HG03565 (cell line): Measurements from ENCODE around the gene SRSF4.

Experiments used
- ATAC-seq: cut with Tn5 transposase; IDR thresholded peaks from one replicate; pipeline ENCODE4 v1.9.1; 2021; ENCODE audit warnings: mild to moderate bottlenecking, moderate library complexity; ENCODE audit not compliant: unreplicated experiment

Gene SRSF4

GRCh38 chr1:29201595-29202051 lies 19.9 kb upstream of the SRSF4 start:
- no peak for ATAC-seq

DNA sequence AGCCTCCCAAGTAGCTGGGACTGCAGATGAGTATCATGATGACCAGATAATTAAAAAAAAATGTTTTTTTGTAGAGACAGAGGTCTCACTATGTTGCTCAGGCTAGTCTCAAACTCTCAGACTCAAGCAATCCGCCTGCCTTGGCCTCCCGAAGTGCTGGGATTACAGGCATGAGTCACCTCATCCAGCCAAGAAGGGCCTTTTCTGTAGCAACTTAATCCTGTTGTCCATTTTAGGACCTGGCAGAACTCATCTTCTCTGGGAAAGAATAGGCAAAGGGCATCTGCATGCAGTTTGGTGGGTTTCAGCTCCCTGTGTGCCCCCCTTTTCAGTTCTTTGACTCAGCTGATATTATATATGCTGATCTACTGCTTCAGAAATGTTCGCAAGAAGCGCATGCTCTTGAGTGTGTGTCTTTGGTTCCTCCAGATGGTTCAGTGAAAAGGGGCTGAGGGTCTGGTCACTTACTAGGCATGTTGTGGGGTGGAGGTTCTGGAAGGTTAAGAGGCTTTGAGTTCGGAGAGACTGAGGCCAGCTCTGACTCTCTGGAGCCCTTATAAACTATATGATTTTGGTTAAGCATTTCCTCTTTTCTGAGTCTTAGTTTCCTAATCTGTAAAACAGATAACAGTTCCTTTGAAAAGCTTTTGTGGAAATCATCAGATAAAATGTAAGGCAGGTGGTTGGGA lies 19.4 kb upstream of the SRSF4 start:
- ATAC-seq = no peak

- ATAC-seq = no peak
These were observed 16.3 kb upstream of the SRSF4 start for GRCh38 chr1:29197993-29198392.

GRCh38 chr1:29197590-29197924 lies 15.9 kb upstream of the SRSF4 start:
- ATAC-seq = no peak

DNA sequence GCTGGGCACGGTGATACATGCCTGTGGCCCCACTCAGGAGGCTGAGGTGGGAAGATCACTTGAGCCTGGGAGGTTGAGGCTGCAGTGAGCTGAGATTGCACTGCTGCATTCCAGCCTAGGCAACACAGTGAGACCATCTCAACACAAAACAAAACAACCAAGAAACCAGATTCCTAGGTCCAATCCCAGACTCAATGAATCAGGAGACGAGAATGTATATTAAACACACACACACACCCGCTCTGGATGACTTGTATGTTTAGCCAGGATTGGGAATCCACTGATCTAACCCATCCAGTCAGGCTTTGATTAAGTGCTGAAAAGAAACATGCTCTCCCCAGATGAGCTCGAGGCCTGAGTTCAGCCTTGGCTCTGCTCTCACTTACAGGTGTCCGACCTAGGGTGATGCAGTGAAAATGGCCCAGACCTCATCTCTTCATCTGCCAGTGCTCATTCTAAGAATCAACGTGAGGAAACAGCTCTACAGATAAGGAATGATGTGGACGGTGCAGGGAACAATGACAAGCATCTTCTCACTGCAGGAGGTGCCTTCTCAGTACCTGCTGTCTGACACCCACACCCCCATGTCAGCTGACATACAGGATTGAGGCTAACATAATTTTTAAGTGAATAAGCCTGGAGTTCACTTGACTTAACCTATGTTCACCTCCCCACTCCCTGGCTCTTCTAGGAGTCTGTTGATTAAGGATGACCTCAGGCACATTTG lies 15.3 kb upstream of the SRSF4 start:
- ATAC-seq = no peak

GRCh38 chr1:29195881-29196291 lies 14.2 kb upstream of the SRSF4 start:
- no peak for ATAC-seq

DNA sequence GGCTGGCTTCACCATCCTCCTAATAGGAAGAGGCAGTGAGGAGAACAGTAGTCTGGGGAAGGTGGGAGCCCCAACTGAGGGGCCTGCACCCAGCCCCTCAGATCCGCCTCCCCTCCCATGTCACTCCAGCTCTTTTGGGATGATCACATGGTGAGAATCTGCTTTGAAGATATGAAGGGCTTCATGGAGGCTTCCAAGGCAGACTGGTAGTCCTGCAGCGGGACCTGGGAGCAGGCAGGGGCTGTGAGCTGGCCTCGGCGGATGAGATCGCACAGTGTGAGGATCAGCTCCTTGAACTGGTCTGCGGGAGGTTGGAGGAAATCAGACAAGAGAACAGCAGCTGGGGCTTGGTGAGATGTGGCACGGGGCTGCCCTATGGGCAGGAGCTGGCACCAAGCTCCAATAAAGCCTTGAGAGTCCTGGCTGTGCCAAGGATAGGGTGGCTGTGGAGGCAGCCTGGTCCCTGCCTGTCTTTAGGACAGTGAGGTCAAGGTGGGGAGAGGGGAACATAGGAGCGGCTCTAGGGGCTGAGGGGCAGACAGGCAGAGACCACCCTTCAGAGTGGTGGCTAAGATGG lies 12.3 kb upstream of the SRSF4 start:
- no peak for ATAC-seq

- no peak for ATAC-seq
These were observed 9.0 kb upstream of the SRSF4 start for GRCh38 chr1:29190718-29191117.

DNA sequence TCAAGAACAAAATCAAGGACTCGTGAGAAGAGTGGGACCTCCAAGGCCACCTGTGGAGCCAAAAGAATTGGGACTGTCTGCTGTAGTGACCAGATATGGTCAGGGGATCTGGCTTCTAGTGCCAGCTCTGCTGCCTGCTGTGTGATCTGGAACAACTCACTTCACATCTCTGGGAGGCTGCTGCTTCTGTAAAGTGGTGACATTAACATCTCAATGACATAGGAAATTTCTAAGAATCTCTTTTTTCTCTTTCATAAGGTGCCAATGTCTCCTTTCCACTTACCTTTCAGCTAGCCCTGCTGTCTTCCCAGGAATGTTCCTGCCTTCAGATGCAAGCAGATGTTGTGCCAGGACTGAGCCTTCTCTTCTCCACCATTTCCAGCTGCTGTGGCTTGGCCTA lies 5.0 kb upstream of the SRSF4 start:
- no peak for ATAC-seq

DNA sequence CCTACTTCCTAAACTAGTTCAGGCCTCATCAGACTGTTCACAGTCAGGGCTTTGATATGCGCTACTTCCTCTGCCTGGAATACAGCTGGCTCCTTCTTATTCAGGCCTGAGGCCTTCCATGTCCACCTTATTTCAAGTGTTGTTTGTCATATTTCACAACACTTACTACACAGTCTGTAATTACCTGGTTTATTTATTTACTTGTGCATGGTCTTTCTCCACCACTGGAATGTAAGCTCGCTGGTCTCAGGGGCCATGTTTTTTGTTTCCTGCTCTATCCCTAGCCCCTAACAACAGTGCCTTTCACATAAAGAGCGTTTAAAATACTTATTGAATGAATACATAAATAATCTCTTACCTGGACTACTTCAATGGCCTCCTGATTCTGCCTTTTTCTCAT lies 4.6 kb upstream of the SRSF4 start:
- ATAC-seq = no peak

GRCh38 chr1:29183287-29183686 lies 1.6 kb upstream of the SRSF4 start:
- ATAC-seq = no peak

DNA sequence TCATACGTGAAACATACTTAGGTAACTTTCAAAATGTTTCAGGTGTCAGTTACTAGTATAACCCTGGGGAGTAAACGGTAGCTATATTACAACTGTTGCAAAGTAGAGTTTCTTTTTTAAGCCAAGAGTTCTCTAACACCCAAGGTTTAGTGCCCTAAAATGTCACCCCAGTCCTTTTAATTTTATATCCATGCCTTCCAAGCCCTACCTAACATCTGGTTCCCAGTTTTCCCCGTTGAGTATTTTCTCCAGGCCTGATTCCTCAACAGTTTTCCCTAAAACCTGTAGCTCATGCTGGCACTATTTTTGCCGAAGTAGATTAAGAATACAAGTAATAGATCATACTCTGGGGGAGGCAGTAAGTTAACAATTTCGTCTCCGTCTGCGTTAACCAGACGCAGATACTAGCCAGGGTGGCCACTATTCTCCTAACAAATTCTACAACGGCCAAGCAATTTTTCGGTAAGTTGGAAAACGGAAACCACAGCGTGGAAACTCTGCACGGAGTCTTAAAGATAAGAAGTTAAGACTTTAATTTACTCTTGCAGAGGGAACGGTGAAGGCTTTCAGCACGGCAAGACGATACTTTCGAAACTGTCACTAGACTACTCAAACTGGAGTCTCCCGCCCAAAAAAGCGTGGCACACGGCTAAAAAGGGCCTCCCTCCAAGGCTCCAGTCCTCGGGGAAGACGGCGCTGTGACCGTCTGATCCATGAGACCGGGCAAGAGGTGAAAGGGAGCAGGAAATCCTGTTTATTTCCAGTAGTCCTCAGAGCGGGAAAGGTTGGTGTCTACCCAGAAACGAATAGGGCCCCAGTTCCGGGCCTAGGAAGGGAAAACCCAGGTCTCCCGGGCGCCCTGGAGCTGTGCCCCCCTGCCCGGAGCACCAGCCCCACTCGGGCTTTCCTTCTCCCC lies 945 bp downstream of the SRSF4 start:
- no peak for ATAC-seq

DNA sequence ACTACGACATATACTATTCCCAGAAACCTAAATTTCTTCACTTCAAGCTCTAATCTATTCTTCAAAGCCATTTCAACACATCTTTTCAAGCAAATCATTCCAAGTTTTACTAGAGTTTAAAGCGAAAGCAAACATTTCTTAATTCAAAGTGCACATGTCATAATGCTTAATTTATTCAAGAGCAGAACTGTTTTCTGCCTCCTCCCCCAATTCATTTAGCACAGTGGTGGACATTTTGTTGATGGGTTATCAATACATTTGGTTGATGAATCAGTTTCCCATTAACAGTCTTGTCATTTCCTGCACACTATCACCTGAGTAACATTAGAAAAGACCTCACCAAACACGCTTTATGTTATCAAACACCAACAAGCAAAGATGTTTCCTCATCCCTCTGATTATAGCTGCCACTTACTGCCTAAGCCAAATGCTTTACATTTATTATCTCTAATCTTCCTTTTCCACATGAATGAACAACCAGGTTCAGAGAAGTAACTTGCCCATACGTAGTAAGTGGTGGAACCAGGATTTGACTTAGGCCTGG lies 2.0 kb downstream of the SRSF4 start:
- no peak for ATAC-seq

DNA sequence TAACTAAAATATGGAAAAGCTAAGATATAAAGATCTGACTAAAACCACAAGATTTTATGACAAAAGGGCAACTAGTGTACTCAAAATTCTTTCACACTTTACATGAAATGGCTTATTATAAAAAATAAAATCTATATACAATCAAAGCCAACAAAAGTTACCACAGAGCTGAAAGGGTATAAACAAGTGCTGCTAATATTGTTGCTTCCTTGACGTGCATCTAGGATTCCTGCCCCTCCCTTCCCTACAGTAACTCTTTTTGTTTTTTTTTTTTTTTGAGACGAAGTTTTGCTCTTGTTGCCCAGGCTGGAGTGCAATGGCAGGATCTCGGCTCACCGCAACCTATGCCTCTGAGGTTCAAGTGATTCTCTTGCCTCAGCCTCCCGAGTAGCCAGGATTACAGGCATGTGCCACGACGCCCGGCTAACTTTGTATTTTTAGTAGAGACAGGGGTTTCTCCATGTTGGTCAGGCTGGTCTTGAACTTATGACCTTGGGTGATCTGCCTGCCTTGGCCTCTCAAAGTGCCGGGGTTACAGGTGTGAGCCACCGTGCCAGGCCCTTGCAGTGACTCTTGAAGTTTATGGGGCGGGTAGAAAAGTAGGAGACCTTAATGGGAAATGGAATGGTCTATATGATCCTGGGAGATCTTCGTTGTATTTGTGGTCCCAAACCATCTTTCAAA lies 4.5 kb downstream of the SRSF4 start:
- no peak for ATAC-seq

GRCh38 chr1:29176576-29176975 lies 5.1 kb downstream of the SRSF4 start:
- no peak for ATAC-seq

DNA sequence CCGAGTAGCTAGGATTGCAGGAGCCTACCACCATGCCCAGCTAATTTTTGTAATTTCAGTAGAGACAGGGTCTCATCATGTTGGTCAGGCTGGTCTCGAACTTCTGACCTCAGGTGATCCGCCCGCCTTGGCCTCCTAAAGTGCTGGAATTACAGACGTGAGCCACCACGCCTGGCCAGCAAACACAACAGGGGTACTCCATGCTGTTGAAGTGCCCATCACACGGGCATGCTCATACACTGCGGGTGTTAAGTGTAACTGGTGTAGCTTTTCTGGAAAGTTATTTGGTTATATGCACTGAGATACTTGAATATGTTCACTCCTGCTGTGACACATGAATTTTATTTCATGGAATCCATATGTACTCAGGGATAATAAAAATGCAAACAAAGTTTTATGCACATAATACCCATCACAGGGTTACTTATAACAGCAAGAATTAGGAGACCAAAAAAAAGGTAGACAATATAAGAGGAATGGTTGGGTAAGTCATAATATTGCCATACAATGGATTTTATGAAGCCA lies 9.2 kb downstream of the SRSF4 start:
- ATAC-seq = no peak

GRCh38 chr1:29171521-29171920 lies 10.2 kb downstream of the SRSF4 start:
- ATAC-seq = no peak

DNA sequence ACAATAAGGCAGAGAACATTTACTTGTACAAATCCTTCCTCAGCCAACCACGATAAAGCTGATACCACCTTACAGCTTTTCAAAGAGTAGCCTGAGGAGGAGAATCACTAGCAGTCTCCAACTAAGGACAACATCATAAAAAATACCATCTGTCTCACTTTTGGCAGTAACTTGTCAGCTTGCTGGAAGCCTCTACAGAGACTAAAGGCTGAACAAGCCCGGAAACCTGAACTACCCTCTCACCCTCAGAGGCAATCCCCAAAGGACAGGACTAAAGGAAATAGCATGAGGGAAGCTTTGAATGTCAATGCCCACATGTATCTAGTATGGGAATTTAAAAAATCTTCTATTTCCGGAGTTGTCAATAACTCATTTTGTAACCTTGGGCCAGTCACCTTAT lies 10.6 kb downstream of the SRSF4 start:
- no peak for ATAC-seq

DNA sequence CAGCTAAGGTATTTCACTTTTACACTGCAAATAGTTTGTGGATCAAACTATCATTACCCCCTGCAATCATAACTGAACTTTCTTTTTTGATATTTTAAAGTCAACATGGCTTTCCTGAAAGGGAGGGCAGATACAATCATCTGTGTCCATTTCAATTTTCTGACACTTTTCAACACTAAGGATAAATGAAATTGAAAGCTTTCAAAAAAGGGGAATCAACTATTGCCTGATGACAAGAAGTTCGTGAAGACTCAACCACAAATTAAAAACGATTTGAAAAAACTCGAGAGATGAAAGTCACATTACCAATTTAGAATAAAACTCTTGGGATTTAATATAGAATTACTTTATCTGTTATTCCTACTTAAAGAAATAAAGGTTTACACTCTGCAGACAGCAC lies 11.7 kb downstream of the SRSF4 start:
- ATAC-seq = no peak

DNA sequence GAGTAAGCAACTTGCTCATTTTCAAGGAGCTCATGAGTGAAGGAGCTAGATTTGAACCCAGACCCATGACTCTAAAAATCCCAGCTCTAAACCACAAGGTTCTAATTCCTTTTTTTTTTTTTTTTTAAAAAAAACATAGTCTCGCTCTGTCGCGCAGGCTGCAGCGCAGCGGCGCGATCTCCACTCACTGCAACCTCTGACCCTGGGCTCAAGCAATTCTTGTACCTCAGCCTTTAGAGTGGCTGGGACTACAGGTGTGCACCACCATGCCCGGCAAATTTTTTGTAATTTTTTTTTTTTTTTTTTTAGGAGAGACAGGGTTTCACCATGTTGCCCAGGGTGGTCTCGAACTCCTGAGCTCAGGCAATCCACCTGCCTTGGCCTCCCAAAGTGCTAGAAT lies 13.8 kb downstream of the SRSF4 start:
- no peak for ATAC-seq
